NT2/D1 (cell line): ENCODE data around the gene TMEM239.

Source experiments
- SUZ12 ChIP-seq: IDR thresholded peaks from 2 replicates; pipeline ENCODE4 v1.6.1; 2011; ENCODE audit not compliant: insufficient read length, insufficient read depth; ENCODE audit errors: extremely low read depth
- YY1 ChIP-seq: IDR thresholded peaks from 2 replicates; pipeline ENCODE4 v1.6.1; 2011; ENCODE audit not compliant: insufficient read length, insufficient read depth
- ZNF274 ChIP-seq: IDR thresholded peaks from 2 replicates; pipeline ENCODE4 v1.6.1; 2011; ENCODE audit warnings: mild to moderate bottlenecking, low read depth, low read length

DNA sequence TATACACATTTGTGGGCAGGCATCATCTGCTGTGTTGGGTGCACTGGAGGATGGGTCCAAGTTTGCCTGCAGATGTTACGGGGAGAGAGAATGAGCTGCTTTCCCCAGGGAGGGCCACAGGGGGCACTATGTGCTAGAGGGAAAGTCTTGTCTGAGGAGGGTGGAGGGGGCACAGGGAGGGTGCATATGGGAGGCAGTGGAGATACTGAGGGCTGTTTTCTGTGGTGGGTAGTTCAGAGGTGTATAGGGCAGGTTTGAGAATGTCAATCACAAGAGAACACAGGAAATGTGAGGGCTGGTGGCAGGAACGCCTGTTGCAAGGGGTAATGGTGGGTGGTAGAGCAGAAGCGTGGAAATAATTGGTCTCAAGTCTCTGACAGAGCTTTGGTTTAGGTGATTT, 49.5 kb downstream of the TMEM239 start:
- TF ChIP-seq YY1 (no peak), ZNF274 (no peak), SUZ12 (no peak)
